Activated naive CD4-positive, alpha-beta T cell treated with anti-CD3 and anti-CD28 coated beads, Interleukin-2, amount 50 U/mL, for 16 hours (primary cell): Measurements from ENCODE around the gene C17orf78.
"Not testable (repeated sequence)": the region's sequence is repeated elsewhere in the genome, so short reads cannot be mapped to it uniquely, and the experiment has no call there.

Experiments used
- DNase-seq: peaks from one replicate; pipeline ENCODE4 v3.0.0-alpha.2; 2020

Gene C17orf78

DNA sequence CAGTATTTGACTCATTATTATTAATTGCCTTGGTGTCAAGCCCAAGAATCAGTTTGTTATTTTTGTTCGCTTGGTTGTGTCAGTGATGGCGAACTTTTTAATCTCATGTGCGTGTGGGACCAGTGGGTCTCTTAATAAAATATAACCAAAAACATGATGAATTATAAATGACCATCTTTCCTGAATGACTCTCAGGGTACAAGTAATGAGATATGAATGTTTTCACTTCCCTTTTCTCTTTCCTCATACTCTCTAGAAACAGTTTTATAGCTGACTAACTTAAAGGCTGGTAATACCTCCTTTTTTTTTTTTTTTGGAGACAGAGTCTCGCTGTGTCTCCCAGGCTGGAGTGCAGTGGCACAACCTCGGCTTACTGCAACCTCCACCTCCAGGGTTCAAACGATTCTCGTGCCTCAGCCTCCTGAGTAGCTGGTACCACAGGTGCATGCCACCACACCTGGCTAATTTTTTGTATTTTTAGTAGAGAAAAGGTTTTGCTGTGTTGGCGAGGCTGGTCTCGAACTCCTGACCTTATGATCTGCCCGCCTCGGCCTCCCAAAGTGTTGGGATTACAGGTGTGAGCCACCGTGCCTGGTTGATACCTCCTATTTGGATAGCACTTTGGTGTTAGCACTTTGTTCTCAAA is 65.7 kb downstream of the C17orf78 start:
- not testable (repeated sequence) for DNase-seq
